Heart left ventricle (tissue), 16 donors: ENCODE results near the gene SHOX. TPM values are rescaled to one million over a fixed set of nuclear protein-coding genes. Genes with fewer than 3 reads are reported as not detected.

ENCODE experiments used
- ATAC-seq, 4 donors: fragments of 200-7000 bp; cut with Tn5 transposase; one replicate each; pipeline ENCODE4 v1.9.1; 2020 to 2022; ENCODE audit warnings: moderate library complexity in 4 of 4, mild to moderate bottlenecking in 3 of 4, moderate number of reproducible peaks in 1 of 4
- DNase-seq, 5 donors: peaks; one replicate each; pipeline ENCODE4 v3.0.0-alpha.2; 2020
- H3K27ac ChIP-seq, 12 donors: fragments of 200-600 bp; sonication (generic) in 4 of 12; one replicate each; pipeline versions ENCODE4 v1.5.0 to v1.8.0; 2016 to 2022; ENCODE audit warnings: mild to moderate bottlenecking in 2 of 12
- H3K27me3 ChIP-seq, 9 donors: fragments of 200-600 bp; sonication (generic) in 2 of 9; one replicate each; pipeline versions ENCODE4 v1.5.1 to v1.8.0; 2016 to 2022; ENCODE audit warnings: mild to moderate bottlenecking in 3 of 9
- H3K36me3 ChIP-seq, 9 donors: fragments of 200-600 bp; sonication (generic) in 2 of 9; one replicate each; pipeline versions ENCODE4 v1.5.0 to v1.8.0; 2018 to 2022; ENCODE audit warnings: mild to moderate bottlenecking in 2 of 9
- H3K4me1 ChIP-seq, 12 donors: fragments of 200-600 bp; sonication (generic) in 4 of 12; one replicate each; pipeline versions ENCODE4 v1.5.0 to v1.8.0; 2016 to 2022; ENCODE audit warnings: mild to moderate bottlenecking in 3 of 12
- H3K4me3 ChIP-seq, 12 donors: fragments of 200-600 bp; sonication (generic) in 4 of 12; one replicate each; pipeline versions ENCODE4 v1.5.0 to v1.8.0; 2017 to 2022; ENCODE audit warnings: mild to moderate bottlenecking in 9 of 12, moderate library complexity in 4 of 12
- H3K9me3 ChIP-seq, 12 donors: fragments of 200-600 bp; sonication (generic) in 4 of 12; one replicate each; pipeline versions ENCODE4 v1.5.0 to v1.8.0; 2016 to 2022; ENCODE audit warnings: mild to moderate bottlenecking in 1 of 12
- POLR2A ChIP-seq, 2 donors: fragments of 450-650 bp; IDR thresholded peaks; one replicate each; pipeline ENCODE4 v1.6.1; 2017; ENCODE audit warnings: antibody characterized with exemption in 2 of 2, mild to moderate bottlenecking in 2 of 2, moderate library complexity in 2 of 2
- WGBS, 4 donors: extraction: QIAGEN DNeasy Blood & Tissue Kit in 2 of 4; methylation state at CpG; one replicate each; pipeline versions ENCODE4 v1.1.5 to v1.1.7; 2013 to 2018; 5-methylcytosine and 5-hydroxymethylcytosine counted together
- intact Hi-C, 10 donors: fragments of 100-400 bp; cut with DNase I; formaldehyde crosslinking; loops; one replicate each; pipeline versions ENCODE4 v1.11.1 to v1.14.2; 2022
- polyA plus RNA-seq, 2 donors: library from polyadenylated mRNA; stranded (reverse); fragments of 200-250 nt; gene quantifications; one replicate each; pipeline ENCODE4 v1.2.3, GENCODE V29; 2013
- total RNA-seq, 9 donors: library from RNA; depleted of rRNA in 2 of 9; stranded (reverse); fragments of >200 nt in 2 of 9; fragmentation: NEBNext Ultra II Directional in 3 of 9; extraction: Animal tissue kit (Norgen Biotek cat#: 25700) in 3 of 9; gene quantifications; one replicate each; pipeline versions ENCODE4 v1.1.0 to v1.2.4, GENCODE V29; 2016 to 2023
- TF ChIP-seq, protein P1 (sequence below), 12 donors: fragments of 200-600 bp; sonication (generic) in 4 of 12; IDR thresholded peaks; one replicate each; pipeline versions ENCODE4 v1.5.0 to v1.8.0; 2018 to 2022; ENCODE audit warnings: antibody characterized with exemption in 12 of 12, mild to moderate bottlenecking in 5 of 12
- donor health status: ischemic (EF 13 %, LVEDD 7.1; RV severe dilation, severe dysfunction).
- donor health status: healthy with polysubstance abuse.
- donor health status: DM: no; HTN: yes; CAD: no.
- donor health status: DM: no; HTN: no; CAD: no.
- donor health status: ischemic (EF 25% LVEDD 6.9; RV normal size, moderate dysfunction).
- donor health status: ischemic (EF 25% LVEDD 5.7; RV mildly dilated, moderate dysfunction).
- donor health status: healthy.
- donor health status: DM: yes; HTN: yes; CAD: no.
- donor health status: ischemic (EF 35%, LVEDD 5.7; RV mildly dilated, moderate dysfunction).
- donor health status: nonischemic (EF 11% LVEDD 7.7; RV severe dilation, severe dysfunction).
- donor health status: DM: yes; HTN: yes; CAD: no.
- donor health status: PGD.
- donor health status: ischemic (EF 29% LVEDD 5.4; RV normal size, mild dysfunction).
- donor health status: nonischemic (EF 23%, LVEDD 6.1; RV moderate dilation, normal function).

The SHOX gene
- total and polyA plus RNA-seq, 11 donors, result not detected

DNA sequence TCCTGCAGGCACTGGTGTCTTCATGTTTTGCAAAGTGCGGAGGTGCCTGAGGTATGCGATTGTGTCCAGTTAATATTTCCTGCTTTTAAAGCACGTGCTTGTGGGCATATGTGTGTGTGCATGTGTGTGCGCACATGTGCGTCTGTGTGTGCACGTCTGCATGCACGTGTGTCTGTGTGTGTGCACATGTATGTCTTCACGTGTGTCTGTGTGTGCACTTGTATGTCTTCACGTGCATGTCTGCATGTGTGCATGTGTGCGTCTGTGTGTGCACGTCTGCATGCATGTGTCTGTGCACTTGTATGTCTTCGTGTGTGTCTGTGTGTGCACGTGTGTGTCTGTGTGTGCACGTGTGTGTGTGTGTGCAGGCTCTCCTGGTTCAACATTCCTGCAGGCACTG lies 49.5 kb downstream of the SHOX start:
- Histone ChIP-seq H3K36me3 (no peaks in the 10 kb centered on the region), H3K27ac (no peak overlapping the region), H3K27me3 (peaks cover 0 to 8% (median 0%) of the 10 kb centered on the region in 9 donors), H3K9me3 (no peaks in the 10 kb centered on the region), H3K4me3 (no peak overlapping the region), H3K4me1 (no peaks in the 10 kb centered on the region)
- 90 to 92% (median 91%) methylated on average over 14 of the region's 14 CpGs for WGBS, 4 donors
- ATAC-seq, result no peak
- intact Hi-C loops, result no loop called here
- DNase-seq, result no peak
- TF ChIP-seq, protein P1, sequence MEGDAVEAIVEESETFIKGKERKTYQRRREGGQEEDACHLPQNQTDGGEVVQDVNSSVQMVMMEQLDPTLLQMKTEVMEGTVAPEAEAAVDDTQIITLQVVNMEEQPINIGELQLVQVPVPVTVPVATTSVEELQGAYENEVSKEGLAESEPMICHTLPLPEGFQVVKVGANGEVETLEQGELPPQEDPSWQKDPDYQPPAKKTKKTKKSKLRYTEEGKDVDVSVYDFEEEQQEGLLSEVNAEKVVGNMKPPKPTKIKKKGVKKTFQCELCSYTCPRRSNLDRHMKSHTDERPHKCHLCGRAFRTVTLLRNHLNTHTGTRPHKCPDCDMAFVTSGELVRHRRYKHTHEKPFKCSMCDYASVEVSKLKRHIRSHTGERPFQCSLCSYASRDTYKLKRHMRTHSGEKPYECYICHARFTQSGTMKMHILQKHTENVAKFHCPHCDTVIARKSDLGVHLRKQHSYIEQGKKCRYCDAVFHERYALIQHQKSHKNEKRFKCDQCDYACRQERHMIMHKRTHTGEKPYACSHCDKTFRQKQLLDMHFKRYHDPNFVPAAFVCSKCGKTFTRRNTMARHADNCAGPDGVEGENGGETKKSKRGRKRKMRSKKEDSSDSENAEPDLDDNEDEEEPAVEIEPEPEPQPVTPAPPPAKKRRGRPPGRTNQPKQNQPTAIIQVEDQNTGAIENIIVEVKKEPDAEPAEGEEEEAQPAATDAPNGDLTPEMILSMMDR (IDR thresholded peaks at IDR 0.05), result no peak

DNA sequence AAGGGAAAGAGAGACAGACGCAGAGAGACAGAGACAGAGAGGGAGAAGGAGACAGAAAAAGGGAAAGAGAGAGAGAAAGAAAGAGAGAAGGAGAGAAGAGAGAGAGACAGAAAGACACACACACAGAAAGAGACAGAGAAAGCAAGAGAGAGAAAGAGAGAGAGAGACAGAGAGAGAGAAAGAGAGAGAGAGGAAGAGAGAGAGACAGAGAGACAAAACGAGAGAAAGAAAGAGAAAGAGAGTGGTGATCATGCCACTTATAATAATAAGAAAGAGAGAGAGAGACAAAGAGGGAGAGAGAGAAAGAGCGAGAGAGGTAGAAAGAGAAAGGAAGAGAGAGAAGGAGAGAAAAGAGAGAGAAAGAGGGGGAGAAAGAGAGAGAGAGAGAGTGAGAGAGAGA lies 51.4 kb downstream of the SHOX start:
- H3K27me3 ChIP-seq, result no peaks in the 10 kb centered on the region
- H3K9me3 ChIP-seq, result peaks cover 0 to 3% (median 0%) of the 10 kb centered on the region in 12 donors
- 80 to 86% (median 81%) methylated on average over 3 of the region's 3 CpGs for WGBS, 4 donors
- no peak overlapping the region for H3K4me3 ChIP-seq
- intact Hi-C loops, result no loop called here
- H3K27ac ChIP-seq, result no peak overlapping the region
- no peak for DNase-seq
- H3K4me1 ChIP-seq, result no peaks in the 10 kb centered on the region
- TF ChIP-seq, protein P1 (IDR thresholded peaks at IDR 0.05), result no peak
- TF ChIP-seq POLR2A (IDR thresholded peaks at IDR 0.05), result no peak
- ATAC-seq, result no peak
- no peaks in the 10 kb centered on the region for H3K36me3 ChIP-seq

DNA sequence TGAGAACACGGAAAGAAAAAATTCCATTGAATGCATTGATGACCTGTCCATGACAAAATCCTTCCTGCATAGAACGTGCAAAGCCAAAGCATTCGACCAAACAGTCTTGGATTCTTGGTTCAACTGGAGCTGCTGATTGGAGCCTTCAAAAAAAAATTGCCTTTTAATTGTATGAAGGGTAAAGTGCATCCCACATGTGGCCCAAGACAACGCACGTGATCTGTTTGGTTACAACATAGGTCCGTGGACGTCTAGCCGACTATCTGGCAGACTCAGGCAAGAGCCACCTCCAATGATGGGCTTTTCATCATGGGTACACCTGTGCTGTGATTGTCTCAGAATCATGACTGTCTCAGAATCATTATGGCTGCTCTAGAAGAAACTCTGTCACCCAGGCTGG lies 52.3 kb downstream of the SHOX start:
- no peak for ATAC-seq
- H3K9me3 ChIP-seq, result peaks cover 0 to 3% (median 0%) of the 10 kb centered on the region in 12 donors
- 86 to 88% (median 87%) methylated on average over 8 of the region's 8 CpGs for WGBS, 4 donors

DNA sequence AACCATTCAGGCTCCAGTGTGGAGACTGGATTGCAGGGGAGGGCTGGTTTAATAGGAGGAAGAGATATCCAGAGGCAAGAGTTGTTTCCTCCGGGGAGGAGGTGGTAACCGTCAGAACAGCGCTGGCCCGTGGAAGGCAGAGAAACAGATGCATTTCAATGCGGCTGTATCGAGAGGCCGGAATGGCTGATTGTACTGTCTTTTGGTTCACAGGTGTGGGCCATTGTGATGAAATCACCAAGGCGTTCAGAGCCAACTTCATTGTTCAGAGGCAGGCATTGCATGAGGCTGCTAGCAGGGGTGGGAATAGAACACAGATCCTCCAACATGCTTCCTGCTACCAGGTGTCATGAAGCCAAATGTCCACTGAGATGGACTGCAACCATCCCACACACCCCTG lies 53.0 kb downstream of the SHOX start:
- ATAC-seq, result no peak
- H3K4me1 ChIP-seq, result no peaks in the 10 kb centered on the region
- TF ChIP-seq, protein P1 (IDR thresholded peaks at IDR 0.05), result no peak
- no peak for TF ChIP-seq POLR2A (IDR thresholded peaks at IDR 0.05)
- no peaks in the 10 kb centered on the region for H3K36me3 ChIP-seq
- H3K27ac ChIP-seq, result no peak overlapping the region
- WGBS, 4 donors, result 68 to 83% (median 79%) methylated on average over 8 of the region's 8 CpGs
- DNase-seq, result no peak
- H3K9me3 ChIP-seq, result peaks cover 0 to 3% (median 0%) of the 10 kb centered on the region in 12 donors
- no peak overlapping the region for H3K4me3 ChIP-seq
- intact Hi-C loops, result no loop called here
- no peaks in the 10 kb centered on the region for H3K27me3 ChIP-seq

More for the DNA sequence above, 52.3 kb downstream of the SHOX start:
- H3K4me3 ChIP-seq, result no peak overlapping the region
- H3K27ac ChIP-seq, result no peak overlapping the region
- no peaks in the 10 kb centered on the region for H3K27me3 ChIP-seq
- no peak for TF ChIP-seq POLR2A (IDR thresholded peaks at IDR 0.05)
- TF ChIP-seq, protein P1 (IDR thresholded peaks at IDR 0.05), result no peak
- H3K4me1 ChIP-seq, result no peaks in the 10 kb centered on the region
- DNase-seq, result no peak
- intact Hi-C loops, result no loop called here
- no peaks in the 10 kb centered on the region for H3K36me3 ChIP-seq
